Retinal pigment epithelial cell (primary cell): Measurements from ENCODE around the gene SLIT1.

Experiments used
- DNase-seq: peaks from one replicate; pipeline ENCODE4 v3.0.0-alpha.2; 2010; ENCODE audit warnings: low read depth
- H3K4me3 ChIP-seq: 2 replicates; pipeline ENCODE4 v1.5.1; 2011; ENCODE audit warnings: mild to moderate bottlenecking, low read length, control low read depth, moderate library complexity
- CTCF ChIP-seq: conservative IDR thresholded peaks from 2 replicates; pipeline ENCODE4 v1.5.1; 2011; ENCODE audit warnings: low read depth, low read length, control low read depth, inconsistent platforms

Gene SLIT1

GRCh38 chr10:97006364-97006763, 179.4 kb downstream of the SLIT1 start:
- H3K4me3 ChIP-seq, result no peak overlapping the region
- no peak for DNase-seq
- no peak for TF ChIP-seq CTCF

- no peak for DNase-seq
- no peak overlapping the region for H3K4me3 ChIP-seq
- no peak for TF ChIP-seq CTCF
Measured at GRCh38 chr10:97005349-97005748, 180.4 kb downstream of the SLIT1 start.

DNA sequence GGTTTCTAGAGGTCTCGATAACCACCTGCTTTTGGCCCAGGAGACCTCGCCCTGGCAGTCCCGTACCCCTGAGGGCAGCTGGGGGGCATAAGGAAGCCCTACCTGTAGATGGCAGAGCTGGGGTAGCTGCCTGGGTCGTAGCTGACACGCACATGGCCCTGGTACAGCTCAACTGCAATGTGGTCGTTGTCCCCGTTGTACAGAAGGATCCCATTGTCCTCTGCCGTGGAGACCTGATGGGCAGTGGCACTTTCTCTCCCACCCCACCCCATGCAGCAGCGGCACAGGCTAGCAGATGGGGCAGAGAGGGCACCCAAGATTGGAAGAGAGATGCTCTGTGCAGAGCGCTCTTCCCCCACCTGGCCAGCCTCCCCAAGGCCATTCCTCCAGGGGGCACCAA, 181.2 kb downstream of the SLIT1 start:
- no peak for DNase-seq
- H3K4me3 ChIP-seq, result no peak overlapping the region
- TF ChIP-seq CTCF, result no peak

DNA sequence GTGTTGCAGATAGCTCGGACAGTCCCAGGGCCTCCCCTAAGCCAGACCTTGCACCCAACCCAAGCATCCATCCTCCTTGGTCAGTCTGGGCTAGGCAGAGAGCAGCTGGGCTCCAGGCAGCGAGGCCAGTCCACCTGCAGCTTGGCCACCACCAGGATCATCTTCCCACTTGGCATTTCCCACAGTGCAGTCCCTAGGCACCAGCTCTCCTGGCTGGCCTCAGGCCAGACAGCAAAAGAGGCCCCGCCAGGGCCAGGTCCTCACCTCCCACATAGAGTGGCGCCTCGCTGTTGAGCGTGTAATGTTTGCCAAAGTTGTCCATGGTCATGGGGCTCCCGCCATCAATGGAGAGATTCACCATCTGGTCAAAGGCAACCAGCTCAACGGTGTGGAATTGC, 182.0 kb downstream of the SLIT1 start:
- H3K4me3 ChIP-seq, result no peak overlapping the region
- no peak for DNase-seq
- TF ChIP-seq CTCF, result no peak

- no peak for DNase-seq
- H3K4me3 ChIP-seq, result no peak overlapping the region
- TF ChIP-seq CTCF, result no peak
Measured at GRCh38 chr10:97003151-97003803, 182.5 kb downstream of the SLIT1 start.

DNA sequence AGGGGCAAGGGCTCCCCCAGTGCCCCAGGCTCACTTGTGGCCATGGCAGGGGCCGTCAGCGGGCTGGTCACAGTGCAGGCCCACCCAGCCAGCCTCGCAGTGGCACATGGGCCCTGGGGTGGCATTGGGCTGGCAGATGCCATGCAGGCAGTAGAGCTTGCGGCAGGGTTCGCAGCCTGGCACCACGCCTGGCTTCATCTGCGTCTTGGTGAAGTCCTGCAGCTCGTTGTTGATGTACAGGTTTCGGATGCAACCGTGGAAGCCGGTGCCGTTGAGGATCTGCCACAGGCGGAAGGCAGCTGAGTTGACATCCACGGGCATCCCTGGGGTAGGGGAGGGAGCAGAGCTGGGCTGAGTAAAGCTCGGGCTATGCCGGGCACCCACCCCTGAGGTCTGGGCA, 183.1 kb downstream of the SLIT1 start:
- DNase-seq, result no peak
- no peak overlapping the region for H3K4me3 ChIP-seq
- no peak for TF ChIP-seq CTCF

- no peak for TF ChIP-seq CTCF
- no peak overlapping the region for H3K4me3 ChIP-seq
- DNase-seq, result no peak
Measured at GRCh38 chr10:97001183-97001991, 184.4 kb downstream of the SLIT1 start.
